Esophagus muscularis mucosa (tissue), 4 donors: ENCODE measurements around the gene ABCA9.

Experiments
- CTCF ChIP-seq, 3 experiments: fragments of 200-600 bp in 2 of 3; fragments of 450-650 bp in 1 of 3; sonication (generic) in 2 of 3; IDR thresholded peaks; one replicate each; pipeline ENCODE4 v1.5.1; 2017 to 2019; ENCODE audit warnings: antibody characterized with exemption in 3 of 3, mild to moderate bottlenecking in 2 of 3, moderate library complexity in 1 of 3
- EP300 ChIP-seq: sonication (generic); formaldehyde crosslinking; IDR thresholded peaks from one replicate; pipeline ENCODE4 v1.6.1; 2017; ENCODE audit warnings: antibody characterized with exemption
- POLR2AphosphoS5 ChIP-seq, 2 donors: sonication (generic); formaldehyde crosslinking; IDR thresholded peaks; one replicate each; pipeline ENCODE4 v1.6.1; 2017; ENCODE audit warnings: antibody characterized with exemption in 2 of 2

DNA sequence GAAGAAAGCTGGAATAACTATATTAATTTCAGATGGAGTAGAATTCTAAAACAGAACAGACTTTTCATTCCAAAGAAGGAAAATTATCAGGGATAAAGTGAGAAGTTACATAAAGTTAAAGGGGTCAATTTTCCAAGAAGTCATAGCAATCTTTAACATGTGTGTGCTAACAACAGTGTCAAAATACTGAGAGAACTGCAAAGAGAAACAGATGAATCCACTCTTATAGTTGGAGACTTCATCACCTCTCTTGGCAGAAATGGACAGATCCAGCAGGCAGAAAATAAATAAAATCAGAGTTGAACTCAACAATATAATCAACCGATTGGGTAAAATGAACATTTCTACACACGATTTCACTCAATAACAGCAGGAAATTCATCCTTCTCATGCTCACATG, 5.4 kb downstream of the ABCA9 start:
- no peak for TF ChIP-seq POLR2AphosphoS5 (IDR thresholded peaks at IDR 0.05)
- TF ChIP-seq CTCF (IDR thresholded peaks at IDR 0.05) = no peak
- TF ChIP-seq EP300 = no peak
